ENCODE results near the gene SERPINA1.
"Not testable (repeated sequence)": the region's sequence is repeated elsewhere in the genome, so short reads cannot be mapped to it uniquely, and the experiment has no call there.

The SERPINA1 gene

GRCh38 chr14:94423453-94424056 lies 35.2 kb upstream of the SERPINA1 start:
- peaks cover 11% of the 10 kb centered on the region; the same call in 1 of the 2 replicates for H3K27me3 ChIP-seq
- peak; percentile 81 for TF ChIP-seq CTCF (IDR thresholded peaks at IDR 0.05; ENCODE audit: low read depth, low read length)
- DNase-seq, result peak; percentile 72
- H3K36me3 ChIP-seq, result no peaks in the 10 kb centered on the region
- no peak overlapping the region for H3K4me3 ChIP-seq (ENCODE audit: low read depth, low read length)
- H3K9me3 ChIP-seq, result no peaks in the 10 kb centered on the region
- H3K4me1 ChIP-seq, result no peaks in the 10 kb centered on the region

DNA sequence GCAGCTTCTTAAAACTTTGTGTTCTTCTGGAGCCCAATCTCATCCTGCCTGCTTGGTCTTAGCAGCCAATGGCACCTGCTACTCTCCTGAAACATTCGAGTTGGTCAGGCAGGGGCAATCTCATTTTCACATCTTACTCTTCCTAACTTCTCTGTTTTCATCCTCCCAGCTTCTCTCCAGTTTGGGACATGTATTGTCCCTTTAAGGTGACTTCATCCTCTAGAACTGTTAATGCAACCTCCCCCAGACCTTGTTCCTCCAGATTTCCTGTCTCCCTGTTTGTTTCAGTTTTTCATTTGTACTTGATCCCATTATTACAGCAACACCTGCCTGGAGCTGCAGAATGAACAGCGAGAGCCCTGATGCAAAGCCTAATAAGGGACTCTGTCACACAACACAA lies 32.9 kb upstream of the SERPINA1 start:
- no peaks in the 10 kb centered on the region for H3K9me3 ChIP-seq
- no peaks in the 10 kb centered on the region for H3K36me3 ChIP-seq
- no peaks in the 10 kb centered on the region for H3K4me1 ChIP-seq
- no peak for DNase-seq
- H3K4me3 ChIP-seq (ENCODE audit: low read depth, low read length), result no peak overlapping the region
- 0 out of 2 replicates have a peak, but pooled peaks cover 2% of the 10 kb centered on the region for H3K27me3 ChIP-seq
- no peak for TF ChIP-seq CTCF (IDR thresholded peaks at IDR 0.05; ENCODE audit: low read depth, low read length)

- not testable (repeated sequence) for H3K36me3 ChIP-seq; DNase-seq; H3K4me3 ChIP-seq (ENCODE audit: low read depth, low read length); H3K4me1 ChIP-seq; H3K9me3 ChIP-seq; H3K27me3 ChIP-seq
Observed at GRCh38 chr14:94417497-94418205, 29.2 kb upstream of the SERPINA1 start.

DNA sequence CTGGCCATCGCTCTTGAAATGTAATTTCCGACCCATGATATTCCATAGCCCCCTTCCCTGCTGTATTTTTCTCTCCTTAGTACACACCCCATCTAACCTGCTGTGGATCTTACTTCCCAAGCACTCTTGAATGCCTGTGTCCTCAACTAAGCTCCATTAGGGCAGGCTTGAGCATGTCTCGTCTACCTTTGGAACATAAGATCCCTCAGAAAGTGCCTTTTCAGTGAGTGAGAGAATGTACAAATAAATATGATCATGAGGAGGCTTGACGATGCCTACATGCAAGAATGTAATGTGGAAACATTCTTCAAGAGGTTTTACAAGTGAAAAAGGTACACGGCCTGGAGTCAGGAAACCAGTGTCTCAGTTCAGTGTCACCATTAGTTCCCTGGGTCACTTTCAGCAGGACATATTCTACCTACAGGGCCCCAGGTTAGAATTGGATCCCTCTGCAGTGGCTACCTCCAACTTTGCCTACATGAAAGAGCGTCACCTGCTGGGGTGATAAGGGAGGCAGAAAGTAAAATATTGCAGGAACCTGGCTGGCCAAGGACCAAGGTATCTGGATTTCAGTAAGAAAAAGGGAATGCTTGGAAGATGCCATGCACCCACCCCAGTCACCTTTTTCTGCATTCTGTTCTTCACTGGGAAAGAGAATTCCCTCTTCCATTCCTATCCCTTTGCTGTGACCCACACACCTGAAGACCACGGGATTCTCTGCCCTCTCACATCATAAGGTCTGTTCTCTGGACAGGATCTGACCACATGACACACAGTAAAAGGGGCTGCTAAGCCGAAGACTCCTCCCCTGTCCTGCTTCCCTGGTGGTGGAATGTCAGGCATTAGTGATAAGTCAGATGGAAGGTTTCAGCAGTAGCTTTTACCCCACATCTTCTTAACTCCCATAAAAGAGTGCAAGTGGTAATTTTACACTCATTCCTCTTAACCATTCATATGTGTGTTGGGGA lies 24.6 kb upstream of the SERPINA1 start:
- H3K4me3 ChIP-seq (ENCODE audit: low read depth, low read length), result no peak overlapping the region
- H3K9me3 ChIP-seq, result no peaks in the 10 kb centered on the region
- no peaks in the 10 kb centered on the region; the same call in 1 of the 2 replicates for H3K27me3 ChIP-seq
- H3K36me3 ChIP-seq, result no peaks in the 10 kb centered on the region
- peak; percentile 20; the same call in 1 of the 2 replicates for TF ChIP-seq CTCF (IDR thresholded peaks at IDR 0.05; ENCODE audit: low read depth, low read length)
- no peaks in the 10 kb centered on the region for H3K4me1 ChIP-seq
- DNase-seq, result no peak

- H3K4me1 ChIP-seq, result no peaks in the 10 kb centered on the region
- no peak overlapping the region for H3K4me3 ChIP-seq (ENCODE audit: low read depth, low read length)
- no peaks in the 10 kb centered on the region for H3K36me3 ChIP-seq
- no peaks in the 10 kb centered on the region for H3K9me3 ChIP-seq
- no peak for DNase-seq
- TF ChIP-seq CTCF (IDR thresholded peaks at IDR 0.05; ENCODE audit: low read depth, low read length), result no peak
- H3K27me3 ChIP-seq, result peaks cover 4% of the 10 kb centered on the region; the same call in 1 of the 2 replicates
Observed at GRCh38 chr14:94411638-94412037, 23.2 kb upstream of the SERPINA1 start.

DNA sequence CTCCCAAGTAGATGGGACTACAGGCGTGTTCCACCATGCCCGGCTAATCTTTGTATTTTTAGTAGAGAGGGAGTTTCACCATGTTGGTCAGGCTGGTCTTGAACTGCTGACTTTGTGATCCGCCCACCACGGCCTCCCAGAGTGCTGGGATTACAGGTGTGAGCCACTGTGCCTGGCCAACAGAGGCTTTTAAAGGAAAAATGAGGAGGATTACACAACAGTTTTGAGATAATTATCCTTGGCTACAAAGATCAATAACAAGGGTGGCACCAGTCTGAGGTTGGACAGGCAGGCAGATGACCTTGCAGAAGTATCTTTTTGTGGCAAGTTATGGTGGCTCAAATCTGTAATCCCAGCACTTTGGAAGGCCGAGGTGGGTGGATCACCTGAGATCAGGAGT lies 21.0 kb upstream of the SERPINA1 start:
- H3K4me1 ChIP-seq; DNase-seq; H3K36me3 ChIP-seq; H3K9me3 ChIP-seq; H3K27me3 ChIP-seq; H3K4me3 ChIP-seq (ENCODE audit: low read depth, low read length): not testable (repeated sequence)

All from BE2C (cell line).